HepG2 (cell line): ENCODE measurements around the gene CNGA3. TPM values are rescaled to one million over a fixed set of nuclear protein-coding genes. Genes with fewer than 3 reads are reported as not detected.
A peak's percentile ranks its signal among the peaks of the same experiment; 100 is the strongest.

Source experiments
- HNRNPH1 ChIP-seq: fragments of 200-400 bp; formaldehyde crosslinking; optimal IDR thresholded peaks from 2 replicates; pipeline ENCODE3; 2017; ENCODE audit warnings: mild to moderate bottlenecking, low read depth, low read length
- IRX3 ChIP-seq: sonication (generic); formaldehyde crosslinking; IDR thresholded peaks from 2 replicates; pipeline ENCODE4 v1.8.1; 2023; ENCODE audit warnings: mild to moderate bottlenecking, low read depth, missing genetic modification reagents, borderline replicate concordance
- JUNB ChIP-seq: sonication (generic); formaldehyde crosslinking; IDR thresholded peaks from 2 replicates; pipeline ENCODE4 v1.8.0; 2022; ENCODE audit warnings: missing genetic modification reagents, mild to moderate bottlenecking, borderline replicate concordance
- MAFK ChIP-seq, 2 experiments: IDR thresholded peaks in 1 of 2; conservative IDR thresholded peaks in 1 of 2; 2 replicates each; pipeline ENCODE4 v1.6.1; 2011; ENCODE audit warnings: improper control_type of control experiment in 2 of 2, low read length in 2 of 2
- MLXIP ChIP-seq: sonication (generic); formaldehyde crosslinking; IDR thresholded peaks from 2 replicates; pipeline ENCODE4 v1.9.0; 2021; ENCODE audit warnings: missing genetic modification reagents, borderline replicate concordance
- SNRNP70 ChIP-seq: fragments of 200-400 bp; formaldehyde crosslinking; IDR thresholded peaks from 2 replicates; pipeline ENCODE4 v1.6.1; 2017; ENCODE audit warnings: mild to moderate bottlenecking, low read depth, low read length, moderate library complexity
- TARDBP ChIP-seq: sonication (generic); formaldehyde crosslinking; IDR thresholded peaks from 2 replicates; pipeline ENCODE4 v1.8.0; 2022; ENCODE audit warnings: mild to moderate bottlenecking, missing genetic modification reagents
- TBP ChIP-seq: sonication (generic); formaldehyde crosslinking; IDR thresholded peaks from 2 replicates; pipeline ENCODE4 v1.5.0; 2020; ENCODE audit warnings: missing genetic modification reagents
- ZNF382 ChIP-seq: sonication (generic); formaldehyde crosslinking; IDR thresholded peaks from 2 replicates; pipeline ENCODE4 v1.5.0; 2020; ENCODE audit warnings: missing genetic modification reagents, mild to moderate bottlenecking, borderline replicate concordance
- ZNF75D ChIP-seq: sonication (generic); formaldehyde crosslinking; IDR thresholded peaks from 2 replicates; pipeline ENCODE4 v1.8.1; 2023; ENCODE audit warnings: missing genetic modification reagents, mild to moderate bottlenecking, borderline replicate concordance
- polyA plus RNA-seq, 8 experiments: library from polyadenylated mRNA; depleted of rRNA in 3 of 8; stranded (reverse) in 7 of 8; unstranded in 1 of 8; fragments of >200 nt; fragmentation: Illumina TruSeq in 4 of 8; extraction: Trizol in 4 of 8; gene quantifications; 2 replicates each; pipeline versions ENCODE4 v1.2.1 to v1.2.3, GENCODE V29; 2011 to 2016; ENCODE audit warnings: low read depth in 4 of 8, missing spikeins in 1 of 8, mixed read lengths in 1 of 8; ENCODE audit not compliant: insufficient read depth in 1 of 8
- total RNA-seq, 5 experiments: library from RNA; depleted of rRNA; stranded (reverse); fragments of >200 nt; fragmentation: Illumina TruSeq; extraction: Trizol; gene quantifications; 2 replicates each; pipeline ENCODE4 v1.2.3, GENCODE V29; 2016; ENCODE audit warnings: low read depth in 1 of 5
- TF ChIP-seq, protein P1 (sequence below): IDR thresholded peaks from 2 replicates; pipeline ENCODE4 v1.6.1; 2016; ENCODE audit warnings: low read depth, missing genetic modification reagents, missing compliant biosample characterization
- TF ChIP-seq, protein P2 (sequence below): sonication (generic); formaldehyde crosslinking; IDR thresholded peaks from 2 replicates; pipeline ENCODE4 v1.5.1; 2020; ENCODE audit warnings: mild to moderate bottlenecking, missing genetic modification reagents, moderate library complexity
- TF ChIP-seq, protein P3 (sequence below): sonication (generic); formaldehyde crosslinking; IDR thresholded peaks from 2 replicates; pipeline ENCODE4 v1.4.0; 2020; ENCODE audit warnings: missing genetic modification reagents

Gene CNGA3
- total and polyA plus RNA-seq, 2 of the 13 experiments (the other 11 are each of a cell fraction or from before 2014, with no cell fraction given) = not detected

DNA sequence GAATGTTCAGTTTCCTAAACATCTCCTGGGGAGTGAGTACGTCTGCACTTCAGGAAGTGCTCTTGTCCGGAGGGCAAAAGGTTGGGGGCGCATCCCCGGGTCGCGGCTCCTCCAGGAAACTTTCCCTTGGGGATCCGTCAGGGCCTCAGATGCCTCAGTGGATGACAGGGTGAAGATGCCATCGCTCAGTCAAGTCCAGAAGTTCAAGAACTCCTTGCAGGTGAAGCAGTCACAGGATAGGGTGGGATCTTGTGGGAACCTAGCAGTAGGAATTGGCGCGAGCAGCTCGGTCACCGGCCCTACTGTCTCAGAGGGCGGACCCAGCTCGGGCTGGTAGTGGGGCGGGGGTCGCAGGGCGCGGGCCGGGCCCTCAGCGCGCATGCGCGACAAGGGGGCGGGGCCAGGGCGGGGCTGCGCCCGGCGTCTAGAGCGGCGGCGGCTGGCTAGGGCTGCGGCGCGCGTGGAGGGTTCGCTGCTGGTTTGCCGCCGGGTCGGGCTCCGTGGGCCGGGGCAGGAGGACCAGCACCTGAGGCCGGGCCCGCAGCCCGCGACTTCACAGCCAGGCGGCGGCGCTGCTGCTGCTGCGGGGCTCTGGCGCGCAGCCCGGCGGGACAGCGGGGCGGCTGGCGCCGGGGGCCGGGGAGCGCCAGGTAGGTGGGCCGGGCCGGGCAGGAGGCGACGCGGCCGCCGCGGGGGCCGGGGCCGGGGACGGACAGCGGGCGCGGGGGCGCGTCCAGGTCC lies 98.3 kb downstream of the CNGA3 start, which contains the start of gene INPP4A (continued):
- TF ChIP-seq, protein P1, sequence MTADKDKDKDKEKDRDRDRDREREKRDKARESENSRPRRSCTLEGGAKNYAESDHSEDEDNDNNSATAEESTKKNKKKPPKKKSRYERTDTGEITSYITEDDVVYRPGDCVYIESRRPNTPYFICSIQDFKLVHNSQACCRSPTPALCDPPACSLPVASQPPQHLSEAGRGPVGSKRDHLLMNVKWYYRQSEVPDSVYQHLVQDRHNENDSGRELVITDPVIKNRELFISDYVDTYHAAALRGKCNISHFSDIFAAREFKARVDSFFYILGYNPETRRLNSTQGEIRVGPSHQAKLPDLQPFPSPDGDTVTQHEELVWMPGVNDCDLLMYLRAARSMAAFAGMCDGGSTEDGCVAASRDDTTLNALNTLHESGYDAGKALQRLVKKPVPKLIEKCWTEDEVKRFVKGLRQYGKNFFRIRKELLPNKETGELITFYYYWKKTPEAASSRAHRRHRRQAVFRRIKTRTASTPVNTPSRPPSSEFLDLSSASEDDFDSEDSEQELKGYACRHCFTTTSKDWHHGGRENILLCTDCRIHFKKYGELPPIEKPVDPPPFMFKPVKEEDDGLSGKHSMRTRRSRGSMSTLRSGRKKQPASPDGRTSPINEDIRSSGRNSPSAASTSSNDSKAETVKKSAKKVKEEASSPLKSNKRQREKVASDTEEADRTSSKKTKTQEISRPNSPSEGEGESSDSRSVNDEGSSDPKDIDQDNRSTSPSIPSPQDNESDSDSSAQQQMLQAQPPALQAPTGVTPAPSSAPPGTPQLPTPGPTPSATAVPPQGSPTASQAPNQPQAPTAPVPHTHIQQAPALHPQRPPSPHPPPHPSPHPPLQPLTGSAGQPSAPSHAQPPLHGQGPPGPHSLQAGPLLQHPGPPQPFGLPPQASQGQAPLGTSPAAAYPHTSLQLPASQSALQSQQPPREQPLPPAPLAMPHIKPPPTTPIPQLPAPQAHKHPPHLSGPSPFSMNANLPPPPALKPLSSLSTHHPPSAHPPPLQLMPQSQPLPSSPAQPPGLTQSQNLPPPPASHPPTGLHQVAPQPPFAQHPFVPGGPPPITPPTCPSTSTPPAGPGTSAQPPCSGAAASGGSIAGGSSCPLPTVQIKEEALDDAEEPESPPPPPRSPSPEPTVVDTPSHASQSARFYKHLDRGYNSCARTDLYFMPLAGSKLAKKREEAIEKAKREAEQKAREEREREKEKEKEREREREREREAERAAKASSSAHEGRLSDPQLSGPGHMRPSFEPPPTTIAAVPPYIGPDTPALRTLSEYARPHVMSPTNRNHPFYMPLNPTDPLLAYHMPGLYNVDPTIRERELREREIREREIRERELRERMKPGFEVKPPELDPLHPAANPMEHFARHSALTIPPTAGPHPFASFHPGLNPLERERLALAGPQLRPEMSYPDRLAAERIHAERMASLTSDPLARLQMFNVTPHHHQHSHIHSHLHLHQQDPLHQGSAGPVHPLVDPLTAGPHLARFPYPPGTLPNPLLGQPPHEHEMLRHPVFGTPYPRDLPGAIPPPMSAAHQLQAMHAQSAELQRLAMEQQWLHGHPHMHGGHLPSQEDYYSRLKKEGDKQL = no peak
- no peak for TF ChIP-seq MLXIP (CRISPR knock-in tag)
- TF ChIP-seq TBP (CRISPR knock-in tag) = no peak
- TF ChIP-seq, protein P2, sequence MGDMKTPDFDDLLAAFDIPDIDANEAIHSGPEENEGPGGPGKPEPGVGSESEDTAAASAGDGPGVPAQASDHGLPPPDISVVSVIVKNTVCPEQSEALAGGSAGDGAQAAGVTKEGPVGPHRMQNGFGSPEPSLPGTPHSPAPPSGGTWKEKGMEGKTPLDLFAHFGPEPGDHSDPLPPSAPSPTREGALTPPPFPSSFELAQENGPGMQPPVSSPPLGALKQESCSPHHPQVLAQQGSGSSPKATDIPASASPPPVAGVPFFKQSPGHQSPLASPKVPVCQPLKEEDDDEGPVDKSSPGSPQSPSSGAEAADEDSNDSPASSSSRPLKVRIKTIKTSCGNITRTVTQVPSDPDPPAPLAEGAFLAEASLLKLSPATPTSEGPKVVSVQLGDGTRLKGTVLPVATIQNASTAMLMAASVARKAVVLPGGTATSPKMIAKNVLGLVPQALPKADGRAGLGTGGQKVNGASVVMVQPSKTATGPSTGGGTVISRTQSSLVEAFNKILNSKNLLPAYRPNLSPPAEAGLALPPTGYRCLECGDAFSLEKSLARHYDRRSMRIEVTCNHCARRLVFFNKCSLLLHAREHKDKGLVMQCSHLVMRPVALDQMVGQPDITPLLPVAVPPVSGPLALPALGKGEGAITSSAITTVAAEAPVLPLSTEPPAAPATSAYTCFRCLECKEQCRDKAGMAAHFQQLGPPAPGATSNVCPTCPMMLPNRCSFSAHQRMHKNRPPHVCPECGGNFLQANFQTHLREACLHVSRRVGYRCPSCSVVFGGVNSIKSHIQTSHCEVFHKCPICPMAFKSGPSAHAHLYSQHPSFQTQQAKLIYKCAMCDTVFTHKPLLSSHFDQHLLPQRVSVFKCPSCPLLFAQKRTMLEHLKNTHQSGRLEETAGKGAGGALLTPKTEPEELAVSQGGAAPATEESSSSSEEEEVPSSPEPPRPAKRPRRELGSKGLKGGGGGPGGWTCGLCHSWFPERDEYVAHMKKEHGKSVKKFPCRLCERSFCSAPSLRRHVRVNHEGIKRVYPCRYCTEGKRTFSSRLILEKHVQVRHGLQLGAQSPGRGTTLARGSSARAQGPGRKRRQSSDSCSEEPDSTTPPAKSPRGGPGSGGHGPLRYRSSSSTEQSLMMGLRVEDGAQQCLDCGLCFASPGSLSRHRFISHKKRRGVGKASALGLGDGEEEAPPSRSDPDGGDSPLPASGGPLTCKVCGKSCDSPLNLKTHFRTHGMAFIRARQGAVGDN (CRISPR knock-in tag) = peak; percentile 65
- no peak for TF ChIP-seq HNRNPH1
- TF ChIP-seq ZNF75D = no peak
- no peak for TF ChIP-seq ZNF382 (CRISPR knock-in tag)
- no peak for TF ChIP-seq SNRNP70
- TF ChIP-seq IRX3 (CRISPR knock-in tag) = no peak
- no peak for TF ChIP-seq JUNB (CRISPR knock-in tag)
- no peak for TF ChIP-seq TARDBP (CRISPR knock-in tag)
- no peak for TF ChIP-seq MAFK (conservative IDR thresholded peaks at IDR 0.05 in 1 of 2, IDR thresholded peaks at IDR 0.05 in 1 of 2; ENCODE audit: low read length in 2 of 2)
- TF ChIP-seq, protein P3, sequence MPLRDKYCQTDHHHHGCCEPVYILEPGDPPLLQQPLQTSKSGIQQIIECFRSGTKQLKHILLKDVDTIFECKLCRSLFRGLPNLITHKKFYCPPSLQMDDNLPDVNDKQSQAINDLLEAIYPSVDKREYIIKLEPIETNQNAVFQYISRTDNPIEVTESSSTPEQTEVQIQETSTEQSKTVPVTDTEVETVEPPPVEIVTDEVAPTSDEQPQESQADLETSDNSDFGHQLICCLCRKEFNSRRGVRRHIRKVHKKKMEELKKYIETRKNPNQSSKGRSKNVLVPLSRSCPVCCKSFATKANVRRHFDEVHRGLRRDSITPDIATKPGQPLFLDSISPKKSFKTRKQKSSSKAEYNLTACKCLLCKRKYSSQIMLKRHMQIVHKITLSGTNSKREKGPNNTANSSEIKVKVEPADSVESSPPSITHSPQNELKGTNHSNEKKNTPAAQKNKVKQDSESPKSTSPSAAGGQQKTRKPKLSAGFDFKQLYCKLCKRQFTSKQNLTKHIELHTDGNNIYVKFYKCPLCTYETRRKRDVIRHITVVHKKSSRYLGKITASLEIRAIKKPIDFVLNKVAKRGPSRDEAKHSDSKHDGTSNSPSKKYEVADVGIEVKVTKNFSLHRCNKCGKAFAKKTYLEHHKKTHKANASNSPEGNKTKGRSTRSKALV (CRISPR knock-in tag) = no peak; the same call in 1 of the 2 replicates
